H1 (cell line): Measurements from ENCODE around the gene ACOT7.

Source experiments
- CTCF ChIP-seq, 3 experiments: IDR thresholded peaks; 1 replicate in 2 of 3; 2 replicates in 1 of 3; pipeline versions ENCODE4 v1.5.1 to v1.6.1; 2011; ENCODE audit warnings: low read length in 3 of 3, mild to moderate bottlenecking in 3 of 3, inconsistent platforms in 2 of 3, low read depth in 1 of 3, moderate library complexity in 1 of 3; ENCODE audit not compliant: insufficient read depth in 1 of 3; ENCODE audit errors: control extremely low read depth in 1 of 3
- GABPA ChIP-seq: IDR thresholded peaks from 2 replicates; pipeline ENCODE4 v1.6.1; 2011; ENCODE audit warnings: mild to moderate bottlenecking, low read length, moderate library complexity, borderline replicate concordance; ENCODE audit not compliant: insufficient read depth
- HDAC2 ChIP-seq, 2 experiments: fragments of 300-600 bp in 1 of 2; sonication (generic) in 1 of 2; IDR thresholded peaks; 2 replicates each; pipeline ENCODE4 v1.6.1; 2011 to 2012; ENCODE audit warnings: low read depth in 2 of 2, low read length in 2 of 2, mild to moderate bottlenecking in 2 of 2, moderate library complexity in 2 of 2, borderline replicate concordance in 1 of 2, inconsistent platforms in 1 of 2
- HDAC6 ChIP-seq: IDR thresholded peaks from one replicate; pipeline ENCODE4 v1.7.1; 2012; ENCODE audit warnings: low read depth, mild to moderate bottlenecking, inconsistent platforms, low read length, moderate library complexity

GRCh38 chr1:6317098-6317760 lies 76.3 kb downstream of the ACOT7 start:
- TF ChIP-seq CTCF (IDR thresholded peaks at IDR 0.05; ENCODE audit: control extremely low read depth in 1 of 3, insufficient read depth in 1 of 3, low read depth in 1 of 3, low read length in 3 of 3): no peak
- TF ChIP-seq HDAC6: no peak
- TF ChIP-seq HDAC2 (IDR thresholded peaks at IDR 0.05; ENCODE audit: borderline replicate concordance in 1 of 2, low read depth in 2 of 2, low read length in 2 of 2): no peak
- no peak for TF ChIP-seq GABPA
